Ascending aorta (tissue), 2 donors: ENCODE results near the gene TBX2. TPM values are rescaled to one million over a fixed set of nuclear protein-coding genes. Genes with fewer than 3 reads are reported as not detected.
A peak's percentile ranks its signal among the peaks of the same experiment; 100 is the strongest.

ENCODE experiments used
- DNase-seq, 2 donors: peaks; one replicate each; pipeline ENCODE4 v3.0.0-alpha.2; 2019; ENCODE audit warnings: low spot score in 2 of 2
- H3K27ac ChIP-seq, 2 donors: fragments of 200-600 bp; sonication (generic); one replicate each; pipeline ENCODE4 v1.5.1; 2016 to 2017; ENCODE audit warnings: mild to moderate bottlenecking in 1 of 2
- H3K27me3 ChIP-seq: fragments of 200-600 bp; sonication (generic); one replicate; pipeline ENCODE4 v1.5.1; 2017
- H3K36me3 ChIP-seq, 2 donors: fragments of 200-600 bp; sonication (generic); one replicate each; pipeline ENCODE4 v1.5.1; 2016
- H3K4me1 ChIP-seq, 2 donors: fragments of 200-600 bp; sonication (generic); one replicate each; pipeline ENCODE4 v1.5.1; 2016 to 2017; ENCODE audit warnings: mild to moderate bottlenecking in 1 of 2
- H3K4me3 ChIP-seq, 2 donors: fragments of 200-600 bp; sonication (generic); one replicate each; pipeline ENCODE4 v1.5.1; 2016 to 2017; ENCODE audit warnings: mild to moderate bottlenecking in 1 of 2
- H3K9me3 ChIP-seq, 2 donors: fragments of 200-600 bp; sonication (generic); one replicate each; pipeline ENCODE4 v1.5.1; 2016
- CTCF ChIP-seq, 3 experiments: fragments of 200-600 bp in 2 of 3; fragments of 450-650 bp in 1 of 3; sonication (generic) in 2 of 3; IDR thresholded peaks; one replicate each; pipeline ENCODE4 v1.5.1; 2016 to 2019; ENCODE audit warnings: antibody characterized with exemption in 3 of 3, mild to moderate bottlenecking in 1 of 3, moderate library complexity in 1 of 3
- intact Hi-C: fragments of 100-400 bp; cut with DNase I; formaldehyde crosslinking; loops from one replicate; pipeline ENCODE4 v1.15.1; 2023
- total RNA-seq: library from RNA; depleted of rRNA; stranded (reverse); fragments of >200 nt; gene quantifications from one replicate; pipeline ENCODE4 v1.1.0, GENCODE V29; 2016

The TBX2 gene
- total RNA-seq, 1 donor from 2014 or later: 100 TPM

- Histone ChIP-seq H3K36me3 (peaks cover 12 to 24% of the 10 kb centered on the region in 2 donors), H3K4me1 (peaks cover 0 to 31% of the 10 kb centered on the region in 2 donors), H3K9me3 (no peaks in the 10 kb centered on the region), H3K27ac (peak overlapping the region; percentile 83 to 96), H3K27me3 (no peaks in the 10 kb centered on the region), H3K4me3 (peak overlapping the region; percentile 78 to 80)
- peak; percentile 8 to 60 for DNase-seq
- intact Hi-C loops: loop anchor here (5.0 kb wide), 1 partner anchor 406 kb away; no protein-coding TSS in a partner anchor
- no peak for TF ChIP-seq CTCF (IDR thresholded peaks at IDR 0.05)
Observed at GRCh38 chr17:61408151-61409041, 8.8 kb downstream of the TBX2 start.

GRCh38 chr17:61409301-61410112 lies 9.9 kb downstream of the TBX2 start:
- peak; percentile 34 to 68 (median 46) for TF ChIP-seq CTCF (IDR thresholded peaks at IDR 0.05)
- intact Hi-C loops: loop anchor here (5.0 to 10.0 kb wide), 5 partner anchors 407 to 1017 kb away; partner anchors contain the start of genes APPBP2, PPM1D and USP32
- peaks cover 0 to 33% of the 10 kb centered on the region in 2 donors for H3K4me1 ChIP-seq
- H3K9me3 ChIP-seq: no peaks in the 10 kb centered on the region
- peak overlapping the region; percentile 78 to 80 for H3K4me3 ChIP-seq
- no peaks in the 10 kb centered on the region for H3K27me3 ChIP-seq
- peaks cover 6 to 14% of the 10 kb centered on the region in 2 donors for H3K36me3 ChIP-seq
- DNase-seq: peak; percentile 7 to 83
- peak overlapping the region; percentile 94 to 96 for H3K27ac ChIP-seq

DNA sequence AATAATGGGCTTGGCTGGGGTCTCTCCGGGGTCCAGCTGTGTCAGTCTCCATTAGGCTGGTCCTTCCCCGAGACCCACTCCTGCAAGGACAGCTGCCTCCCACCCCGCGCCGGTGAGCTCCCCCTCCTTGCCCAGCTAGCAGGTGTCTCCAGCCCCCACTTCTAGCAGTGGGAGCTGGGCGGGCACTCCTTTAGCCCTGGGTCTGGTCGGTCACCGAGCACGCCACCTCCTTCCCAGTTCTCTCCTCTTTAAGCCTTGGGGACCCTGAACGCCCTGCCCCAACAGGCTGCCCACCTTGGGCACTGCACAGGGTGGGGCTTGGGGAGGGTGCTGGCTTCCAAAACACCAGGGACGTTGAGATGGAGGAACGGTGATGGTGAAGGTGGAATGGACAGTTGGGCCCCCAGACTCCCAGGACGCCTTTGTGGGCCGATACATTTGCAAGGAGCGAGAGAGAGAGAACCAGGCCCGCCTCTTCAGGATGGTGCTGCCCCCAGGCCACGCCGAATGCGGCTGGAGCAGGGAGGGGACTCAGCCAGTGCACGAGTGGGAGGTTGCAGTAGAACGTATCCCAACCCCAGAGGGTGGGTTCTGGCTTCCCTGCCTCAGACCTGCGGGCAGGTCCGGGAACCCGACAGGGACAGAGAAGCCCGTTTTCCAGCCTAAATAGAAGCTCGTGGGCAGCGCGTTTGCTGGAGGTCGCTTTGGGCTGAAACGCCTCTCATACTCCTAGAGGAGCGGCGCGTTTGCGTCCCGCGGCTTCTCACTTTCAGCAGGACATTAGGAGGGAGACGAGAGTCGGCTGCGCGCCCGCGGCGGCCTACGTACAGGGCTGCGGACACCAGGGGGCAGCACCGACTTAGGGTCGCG lies 10.7 kb downstream of the TBX2 start:
- peak; percentile 13 to 88 for DNase-seq
- peaks cover 1 to 5% of the 10 kb centered on the region in 2 donors for H3K36me3 ChIP-seq
- no peaks in the 10 kb centered on the region for H3K27me3 ChIP-seq
- no peaks in the 10 kb centered on the region for H3K9me3 ChIP-seq
- TF ChIP-seq CTCF (IDR thresholded peaks at IDR 0.05): peak; percentile 58 to 67 (median 65)
- peak overlapping the region; percentile 94 to 96 for H3K27ac ChIP-seq
- H3K4me1 ChIP-seq: peaks cover 0 to 27% of the 10 kb centered on the region in 2 donors
- intact Hi-C loops: loop anchor here (1.0 to 10.0 kb wide), 5 partner anchors 508 to 1018 kb away; partner anchors contain the start of genes APPBP2, BCAS3, PPM1D and USP32
- peak overlapping the region; percentile 78 to 80 for H3K4me3 ChIP-seq

DNA sequence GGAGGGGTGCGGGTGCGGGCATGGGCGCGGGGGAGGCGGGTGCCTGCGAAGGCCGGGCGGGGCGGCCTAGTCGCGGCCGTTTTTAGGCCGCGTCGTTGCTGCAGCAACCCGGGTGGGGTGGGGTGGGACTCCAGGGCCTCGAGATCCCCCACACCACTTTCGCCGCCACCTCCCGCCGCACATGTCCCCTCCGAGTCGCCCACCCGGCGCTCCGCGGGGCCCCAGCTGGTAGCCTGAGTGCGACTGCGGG lies 11.3 kb downstream of the TBX2 start:
- TF ChIP-seq CTCF (IDR thresholded peaks at IDR 0.05): no peak
- peaks cover 0 to 27% of the 10 kb centered on the region in 2 donors for H3K4me1 ChIP-seq
- H3K27me3 ChIP-seq: no peaks in the 10 kb centered on the region

More for the DNA sequence above, 11.3 kb downstream of the TBX2 start:
- no peaks in the 10 kb centered on the region for H3K36me3 ChIP-seq
- intact Hi-C loops: loop anchor here (1.0 to 10.0 kb wide), 5 partner anchors 509 to 1019 kb away; partner anchors contain the start of genes APPBP2, BCAS3, PPM1D and USP32
- H3K9me3 ChIP-seq: no peaks in the 10 kb centered on the region
- H3K4me3 ChIP-seq: peak overlapping the region; percentile 78 to 80
- peak overlapping the region; percentile 94 to 96 for H3K27ac ChIP-seq
- no peak for DNase-seq
